NB4 (cell line): ENCODE results near the gene LINGO1.

Experiments used
- MAX ChIP-seq: IDR thresholded peaks from 2 replicates; pipeline ENCODE4 v1.6.1; 2011; ENCODE audit warnings: low read depth, low read length
- MYC ChIP-seq: IDR thresholded peaks from 2 replicates; pipeline ENCODE4 v1.6.1; 2011; ENCODE audit warnings: low read depth, low read length
- POLR2A ChIP-seq: IDR thresholded peaks from 2 replicates; pipeline ENCODE4 v1.6.1; 2011; ENCODE audit warnings: mild to moderate bottlenecking; ENCODE audit not compliant: insufficient read length; ENCODE audit errors: extremely low read depth
- TF ChIP-seq, protein P1 (sequence below): IDR thresholded peaks from one replicate; pipeline ENCODE4 v1.5.1; 2012; ENCODE audit warnings: low read depth, low read length

DNA sequence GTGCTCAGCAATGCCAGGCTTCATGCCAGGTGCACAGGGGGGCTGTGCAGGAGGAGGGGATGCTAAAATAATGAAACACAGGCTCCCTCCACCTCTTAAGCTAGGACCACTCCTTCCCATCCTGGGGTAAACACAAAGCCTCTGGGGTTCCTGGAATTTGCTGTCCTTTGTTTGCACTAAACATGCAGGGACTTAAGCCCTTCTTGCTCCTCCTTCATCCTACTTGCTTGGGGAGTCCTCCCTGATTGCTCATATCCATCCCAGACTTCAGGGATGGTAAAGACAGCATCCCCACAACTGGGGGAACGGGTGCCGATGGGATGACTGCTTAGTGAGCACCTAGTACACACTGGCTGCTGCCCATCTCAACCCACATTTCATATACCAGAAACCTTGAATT is 5.1 kb downstream of the LINGO1 start:
- TF ChIP-seq, protein P1, sequence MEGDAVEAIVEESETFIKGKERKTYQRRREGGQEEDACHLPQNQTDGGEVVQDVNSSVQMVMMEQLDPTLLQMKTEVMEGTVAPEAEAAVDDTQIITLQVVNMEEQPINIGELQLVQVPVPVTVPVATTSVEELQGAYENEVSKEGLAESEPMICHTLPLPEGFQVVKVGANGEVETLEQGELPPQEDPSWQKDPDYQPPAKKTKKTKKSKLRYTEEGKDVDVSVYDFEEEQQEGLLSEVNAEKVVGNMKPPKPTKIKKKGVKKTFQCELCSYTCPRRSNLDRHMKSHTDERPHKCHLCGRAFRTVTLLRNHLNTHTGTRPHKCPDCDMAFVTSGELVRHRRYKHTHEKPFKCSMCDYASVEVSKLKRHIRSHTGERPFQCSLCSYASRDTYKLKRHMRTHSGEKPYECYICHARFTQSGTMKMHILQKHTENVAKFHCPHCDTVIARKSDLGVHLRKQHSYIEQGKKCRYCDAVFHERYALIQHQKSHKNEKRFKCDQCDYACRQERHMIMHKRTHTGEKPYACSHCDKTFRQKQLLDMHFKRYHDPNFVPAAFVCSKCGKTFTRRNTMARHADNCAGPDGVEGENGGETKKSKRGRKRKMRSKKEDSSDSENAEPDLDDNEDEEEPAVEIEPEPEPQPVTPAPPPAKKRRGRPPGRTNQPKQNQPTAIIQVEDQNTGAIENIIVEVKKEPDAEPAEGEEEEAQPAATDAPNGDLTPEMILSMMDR = no peak
- TF ChIP-seq POLR2A = no peak
- TF ChIP-seq MYC = no peak
- no peak for TF ChIP-seq MAX
